22Rv1 (cell line): ENCODE measurements around the gene RNF213.

Experiments used
- CTCF ChIP-seq: fragments of 450-650 bp; IDR thresholded peaks from 2 replicates; pipeline ENCODE4 v1.5.1; 2017; ENCODE audit warnings: mild to moderate bottlenecking
- ZFX ChIP-seq: fragments of 450-650 bp; IDR thresholded peaks from 2 replicates; pipeline ENCODE4 v1.6.1; 2017; ENCODE audit warnings: antibody characterized with exemption, borderline replicate concordance

GRCh38 chr17:80339731-80340456, 79.2 kb downstream of the RNF213 start:
- no peak for TF ChIP-seq CTCF
- no peak for TF ChIP-seq ZFX
